HG03064 (cell line): ENCODE results near the gene TSPO.

Source experiments
- ATAC-seq: cut with Tn5 transposase; IDR thresholded peaks from one replicate; pipeline ENCODE4 v1.9.1; 2021; ENCODE audit warnings: low read depth; ENCODE audit not compliant: unreplicated experiment

TSPO gene

DNA sequence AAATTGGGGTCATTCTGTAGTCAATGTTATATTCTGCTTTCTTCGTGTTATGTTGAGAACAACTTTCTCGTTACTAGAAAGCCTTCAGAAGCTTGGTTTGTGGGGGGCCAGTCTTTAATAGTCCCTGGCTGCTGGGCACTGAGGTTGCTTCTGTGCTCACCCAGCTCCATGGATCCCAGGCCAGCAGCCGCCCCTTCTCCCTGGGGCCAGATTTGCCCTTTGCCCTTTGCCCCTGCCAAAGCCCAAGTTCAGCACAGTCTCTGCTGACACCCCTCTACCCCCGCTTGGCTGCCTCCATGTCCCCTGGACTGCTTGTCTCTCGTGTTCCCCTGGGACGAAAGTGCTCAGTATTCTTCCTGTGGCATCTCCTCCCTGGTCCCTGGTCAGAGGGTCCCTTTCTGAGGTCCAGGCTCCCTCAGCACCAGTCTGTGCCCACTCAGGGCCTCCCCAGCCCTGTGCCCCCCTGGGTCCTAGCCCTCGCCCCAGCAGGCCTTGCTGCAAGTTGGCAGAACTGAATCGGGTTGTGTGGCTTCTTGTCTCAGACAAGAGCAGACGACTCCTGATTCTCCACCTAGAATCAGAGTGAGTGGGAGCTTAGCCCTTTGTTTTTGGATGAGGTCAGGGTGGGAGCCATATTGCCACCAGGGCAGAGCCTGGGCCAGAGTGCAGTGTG, 6.7 kb downstream of the TSPO start:
- no peak for ATAC-seq

GRCh38 chr22:43158778-43159483, 7.6 kb downstream of the TSPO start:
- no peak for ATAC-seq

- no peak for ATAC-seq
These were observed 8.3 kb downstream of the TSPO start for GRCh38 chr22:43159484-43160178.

DNA sequence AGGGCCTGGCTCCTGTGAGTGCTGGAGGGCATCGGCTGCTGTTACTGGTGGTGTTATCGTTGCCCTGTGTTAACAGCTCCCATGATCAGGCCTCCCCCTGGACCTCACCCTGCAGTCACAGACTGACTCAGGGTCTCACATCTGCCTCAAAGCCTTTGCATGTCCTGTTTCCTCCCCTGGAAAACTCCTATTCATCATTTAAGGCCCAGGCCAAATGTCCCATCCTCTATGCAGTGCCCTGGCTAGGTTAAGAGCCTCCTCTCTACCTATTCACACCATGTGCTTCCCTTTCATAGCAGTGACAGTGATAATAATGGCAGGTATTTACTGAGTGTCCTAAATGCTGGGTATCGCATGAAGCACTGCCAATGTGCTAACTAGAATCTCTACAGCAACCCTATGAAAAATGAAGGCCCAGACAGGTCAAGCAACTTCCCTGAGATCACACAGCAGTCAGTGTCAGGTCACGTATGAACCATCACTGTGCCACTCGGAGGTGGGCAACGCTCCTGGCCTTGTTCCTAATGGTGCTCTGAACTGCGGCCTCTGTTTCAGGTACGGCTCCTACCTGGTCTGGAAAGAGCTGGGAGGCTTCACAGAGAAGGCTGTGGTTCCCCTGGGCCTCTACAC, 9.3 kb downstream of the TSPO start:
- no peak for ATAC-seq

- ATAC-seq: no peak
These were observed 11.2 kb downstream of the TSPO start for GRCh38 chr22:43162412-43163150.

- no peak for ATAC-seq
These were observed 12.0 kb downstream of the TSPO start for GRCh38 chr22:43163241-43163795.

- ATAC-seq: no peak
These were observed 13.3 kb downstream of the TSPO start for GRCh38 chr22:43164636-43165035.

- ATAC-seq: no peak
These were observed 15.0 kb downstream of the TSPO start for GRCh38 chr22:43166132-43166930.

DNA sequence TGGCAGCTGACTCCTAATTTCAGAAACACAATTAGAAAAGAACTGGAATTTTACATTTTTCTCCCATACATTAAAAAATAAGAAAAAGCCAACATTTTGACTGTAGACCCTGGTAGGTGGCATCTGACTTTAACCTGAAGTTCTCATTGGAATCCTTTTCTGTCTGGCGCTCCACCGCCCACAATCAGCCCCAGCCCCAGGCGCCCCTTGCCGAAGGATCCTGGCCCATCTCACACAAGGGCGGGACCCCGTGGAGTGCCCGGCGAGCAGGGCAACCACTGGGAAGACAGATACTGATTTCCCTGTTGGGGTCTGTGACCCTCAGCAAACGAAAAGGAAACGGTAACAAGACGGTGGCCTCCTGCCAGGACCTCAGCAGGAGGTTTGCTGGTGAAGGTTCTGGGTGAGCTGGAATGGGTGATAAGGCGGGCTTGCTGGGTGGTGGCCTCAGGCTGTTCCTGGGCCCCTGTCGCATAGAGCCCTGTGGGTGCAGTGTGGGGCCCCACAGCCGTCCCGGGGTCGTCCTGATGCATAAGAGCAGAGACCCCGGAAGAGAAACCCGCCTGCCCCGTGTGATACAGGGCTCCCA, 15.7 kb downstream of the TSPO start:
- ATAC-seq: no peak

DNA sequence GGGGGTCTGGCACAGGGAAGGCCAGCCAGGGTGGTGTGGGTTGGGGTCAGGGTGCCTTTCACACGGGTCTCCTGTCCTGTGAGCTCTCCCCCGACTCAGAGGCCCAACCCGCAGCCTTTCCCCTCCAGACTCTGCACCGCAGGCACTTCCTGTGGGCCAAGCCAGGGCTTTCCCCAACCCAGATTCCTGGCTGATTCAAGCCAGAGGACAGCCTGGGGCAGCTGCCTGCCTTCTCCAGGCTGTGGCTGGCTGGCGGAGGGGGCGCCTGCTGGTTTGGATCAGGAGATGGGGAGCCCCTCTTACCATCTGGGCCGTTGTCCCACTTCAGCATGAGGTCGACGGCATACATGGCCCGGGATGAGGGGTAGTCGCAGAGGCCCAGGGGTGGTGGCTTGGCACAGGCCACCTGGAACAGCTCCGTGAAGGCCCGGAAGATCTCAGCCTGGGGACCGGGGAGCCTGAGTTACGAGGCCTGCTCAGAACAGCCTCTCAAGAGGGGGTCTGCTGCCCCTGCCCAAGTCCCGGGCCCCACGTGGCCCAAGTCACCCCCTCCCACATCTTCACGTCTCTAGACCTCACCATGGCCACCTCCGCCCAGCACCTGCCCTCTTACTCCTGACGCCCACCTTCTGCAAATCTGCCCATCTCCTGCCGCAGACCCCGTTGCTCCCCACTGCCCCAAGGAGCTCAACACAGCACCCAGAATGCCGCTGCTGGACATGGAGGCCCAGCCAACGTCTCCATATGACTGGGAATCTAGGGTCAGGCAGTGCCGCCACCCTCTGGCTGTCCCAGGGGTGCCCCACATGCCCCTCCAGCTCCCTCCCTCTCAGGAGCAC, 17.3 kb downstream of the TSPO start:
- ATAC-seq: no peak

DNA sequence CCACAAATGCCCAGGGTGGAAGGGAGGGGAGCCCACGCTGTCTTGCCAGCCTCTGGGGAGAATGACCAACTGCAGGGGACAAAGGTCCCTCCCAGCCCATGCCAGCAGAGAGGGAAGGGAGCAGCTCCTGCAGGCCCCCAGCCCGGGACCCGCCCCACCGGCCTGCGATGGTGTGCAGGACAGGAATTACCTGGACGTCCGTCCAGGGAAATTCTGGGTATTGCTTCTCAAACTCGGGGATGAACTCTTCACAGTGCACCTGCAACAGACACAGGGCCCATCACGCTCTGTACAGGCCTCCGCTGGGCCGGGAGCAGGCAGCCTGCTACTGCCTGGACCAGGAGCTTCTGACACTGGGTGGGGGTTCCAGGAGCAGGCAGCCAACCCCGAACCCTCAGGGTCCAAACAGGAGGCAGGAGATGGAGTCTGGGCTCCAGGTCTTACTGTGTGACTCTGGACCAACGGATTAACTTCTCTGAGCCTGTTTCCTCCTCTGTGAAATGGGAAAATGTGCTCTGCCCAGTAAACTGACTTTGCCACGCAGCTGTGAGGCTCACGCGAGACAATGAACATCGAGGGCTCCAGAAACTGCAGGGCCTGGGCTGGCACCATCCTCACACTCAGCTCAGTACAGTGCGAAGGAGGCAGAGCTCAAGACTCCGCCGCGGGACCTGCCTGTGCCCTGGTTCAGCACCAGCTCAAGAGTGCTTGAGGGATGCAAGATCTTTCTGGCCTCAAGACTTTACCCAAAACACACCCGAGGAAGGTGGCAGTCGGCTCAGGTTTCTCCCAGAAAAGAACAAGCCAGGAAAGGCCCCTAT, 18.2 kb downstream of the TSPO start:
- ATAC-seq: no peak

GRCh38 chr22:43170131-43170480, 18.7 kb downstream of the TSPO start:
- no peak for ATAC-seq

DNA sequence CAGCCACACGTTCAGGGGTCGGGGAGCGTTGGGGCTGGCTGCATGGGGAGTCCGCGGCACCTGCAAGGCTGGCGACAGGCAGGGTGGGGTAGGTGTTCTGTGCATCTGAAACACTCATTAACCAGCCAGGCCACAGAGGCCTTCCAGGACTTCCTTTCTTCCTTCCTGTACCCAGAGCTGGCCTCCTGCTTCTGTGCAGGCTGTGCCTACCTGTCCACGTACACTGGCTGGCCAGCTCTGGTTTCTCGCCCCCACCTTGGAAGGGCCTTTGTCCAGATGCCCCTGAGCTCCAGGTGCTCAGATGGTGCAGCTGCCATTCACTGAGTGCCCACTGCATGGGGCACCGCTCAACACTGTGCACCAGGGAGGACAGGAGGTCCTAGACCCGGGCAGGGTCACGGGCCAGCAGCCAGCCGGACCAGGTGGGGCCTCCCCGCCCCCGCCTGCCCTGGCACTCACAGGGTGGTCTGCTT, 19.7 kb downstream of the TSPO start:
- no peak for ATAC-seq

GRCh38 chr22:43171607-43172006, 20.2 kb downstream of the TSPO start:
- no peak for ATAC-seq

GRCh38 chr22:43172191-43172590, 20.8 kb downstream of the TSPO start:
- no peak for ATAC-seq

DNA sequence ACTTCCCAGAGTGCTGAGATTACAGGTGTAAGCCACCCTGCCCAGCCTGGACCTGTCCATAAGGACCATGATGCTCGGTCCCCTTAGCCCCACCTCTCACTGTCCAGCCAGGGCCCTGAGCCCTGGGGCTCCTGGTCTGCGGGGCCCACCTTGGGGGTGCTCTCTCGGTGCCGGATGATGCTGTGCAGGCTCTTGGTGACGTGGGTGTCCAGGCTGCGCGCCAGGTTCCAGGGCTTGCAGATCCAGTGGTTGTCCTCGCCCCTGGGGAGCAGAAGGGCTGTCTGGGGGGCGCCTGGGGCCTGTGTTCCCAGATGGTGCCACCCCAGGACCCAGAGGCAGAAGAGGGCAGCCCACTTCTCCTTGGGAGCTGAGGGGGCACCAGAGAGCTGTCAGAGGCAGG, 22.2 kb downstream of the TSPO start:
- no peak for ATAC-seq

DNA sequence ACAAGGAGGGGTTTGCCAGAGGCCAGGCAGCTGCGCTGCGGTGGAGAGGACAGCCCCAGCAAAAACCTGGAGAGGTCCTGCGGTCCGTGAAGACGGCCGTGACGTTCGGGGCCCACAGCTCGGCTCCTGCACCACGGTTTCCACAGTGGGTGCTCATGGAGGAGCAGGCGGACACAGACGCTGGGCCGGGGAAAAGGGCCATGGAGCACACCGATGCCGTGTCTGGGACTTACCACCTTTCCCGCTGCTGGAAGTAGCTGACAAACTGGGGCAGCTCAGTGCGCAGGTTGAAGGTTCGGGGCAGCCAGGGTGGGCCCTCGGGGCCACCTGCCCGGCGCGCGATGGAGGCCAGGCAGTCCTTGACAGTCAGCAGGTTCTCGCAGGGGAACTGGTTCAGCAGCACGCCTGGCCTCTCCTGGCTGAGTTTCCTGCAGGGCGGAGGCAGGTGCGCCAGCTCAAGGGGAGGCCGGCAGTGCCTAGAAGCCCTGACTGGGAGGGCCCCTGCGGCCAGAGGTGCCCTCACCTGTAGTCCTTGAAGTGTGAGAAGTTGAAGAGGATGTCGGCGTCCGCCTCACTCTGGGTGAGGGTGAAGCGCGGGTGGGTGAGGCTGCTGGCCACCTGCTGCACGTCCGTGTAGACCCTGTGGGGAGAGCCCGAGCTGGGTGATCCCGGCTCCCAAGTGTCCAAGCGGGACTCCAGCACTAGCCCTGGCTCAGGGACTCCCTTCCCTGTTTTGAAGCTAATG, 22.8 kb downstream of the TSPO start:
- ATAC-seq: no peak
